Neural crest cell (in vitro differentiated cells): ENCODE data around the gene UMOD. TPM values are rescaled to one million over a fixed set of nuclear protein-coding genes. Genes with fewer than 3 reads are reported as not detected.

Experiments
- DNase-seq: peaks from one replicate; pipeline ENCODE4 v3.0.0; 2021; ENCODE audit warnings: low read depth, mixed read lengths, low spot score
- H3K27ac Mint-ChIP-seq: one replicate; pipeline ENCODE4 v1.8.0; 2021; ENCODE audit warnings: mild to moderate bottlenecking, mixed read lengths; ENCODE audit not compliant: unreplicated experiment
- H3K27me3 Mint-ChIP-seq: 2 replicates; pipeline ENCODE4 v1.8.0; 2021; ENCODE audit warnings: low read depth, mild to moderate bottlenecking, mixed read lengths
- H3K36me3 Mint-ChIP-seq: 2 replicates; pipeline ENCODE4 v1.8.0; 2021; ENCODE audit warnings: low read depth, mild to moderate bottlenecking, mixed read lengths
- H3K4me1 Mint-ChIP-seq: 2 replicates; pipeline ENCODE4 v1.8.0; 2021; ENCODE audit warnings: mixed read lengths
- H3K4me3 Mint-ChIP-seq: one replicate; pipeline ENCODE4 v1.8.0; 2021; ENCODE audit warnings: mild to moderate bottlenecking, mixed read lengths
- H3K9me3 Mint-ChIP-seq: 2 replicates; pipeline ENCODE4 v1.8.0; 2021; ENCODE audit warnings: mixed read lengths
- total RNA-seq: library from RNA; stranded (reverse); gene quantifications from 2 replicates; pipeline ENCODE4 v1.2.1, GENCODE V29; 2021
- TF ChIP-seq, protein P1 (sequence below): fragments of 200-600 bp; sonication (generic); conservative IDR thresholded peaks from 2 replicates; pipeline ENCODE4 v1.5.0; 2021; ENCODE audit warnings: antibody characterized with exemption, mild to moderate bottlenecking

UMOD gene
- total RNA-seq, 1 donor from 2014 or later, result not detected

DNA sequence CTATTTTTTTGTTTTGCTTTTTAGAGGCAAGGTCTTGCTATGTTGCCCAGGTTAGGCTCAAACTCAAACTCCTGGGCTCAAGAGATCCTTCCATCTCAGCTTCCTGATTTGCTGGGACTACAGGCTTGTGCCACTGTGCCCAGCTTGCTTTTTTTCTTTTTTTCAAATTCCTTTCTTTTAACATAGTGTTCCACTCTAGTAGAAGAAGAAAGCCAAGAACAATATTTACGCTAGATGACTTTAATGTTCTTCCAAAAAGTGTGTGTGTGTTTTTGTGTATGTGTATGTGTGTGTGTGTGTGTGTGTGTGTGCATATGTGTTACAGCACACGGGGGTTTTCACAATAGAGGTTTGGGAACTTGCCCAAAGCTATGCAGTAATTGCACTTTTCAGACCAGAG is 10.7 kb upstream of the UMOD start:
- DNase-seq, result no peak
- Mint-ChIP-seq H3K36me3 (no peaks in the 10 kb centered on the region), H3K9me3 (no peaks in the 10 kb centered on the region), H3K27me3 (peaks cover 70% of the 10 kb centered on the region), H3K4me3 (no peak overlapping the region), H3K4me1 (no peaks in the 10 kb centered on the region), H3K27ac (no peak overlapping the region)
- TF ChIP-seq, protein P1, sequence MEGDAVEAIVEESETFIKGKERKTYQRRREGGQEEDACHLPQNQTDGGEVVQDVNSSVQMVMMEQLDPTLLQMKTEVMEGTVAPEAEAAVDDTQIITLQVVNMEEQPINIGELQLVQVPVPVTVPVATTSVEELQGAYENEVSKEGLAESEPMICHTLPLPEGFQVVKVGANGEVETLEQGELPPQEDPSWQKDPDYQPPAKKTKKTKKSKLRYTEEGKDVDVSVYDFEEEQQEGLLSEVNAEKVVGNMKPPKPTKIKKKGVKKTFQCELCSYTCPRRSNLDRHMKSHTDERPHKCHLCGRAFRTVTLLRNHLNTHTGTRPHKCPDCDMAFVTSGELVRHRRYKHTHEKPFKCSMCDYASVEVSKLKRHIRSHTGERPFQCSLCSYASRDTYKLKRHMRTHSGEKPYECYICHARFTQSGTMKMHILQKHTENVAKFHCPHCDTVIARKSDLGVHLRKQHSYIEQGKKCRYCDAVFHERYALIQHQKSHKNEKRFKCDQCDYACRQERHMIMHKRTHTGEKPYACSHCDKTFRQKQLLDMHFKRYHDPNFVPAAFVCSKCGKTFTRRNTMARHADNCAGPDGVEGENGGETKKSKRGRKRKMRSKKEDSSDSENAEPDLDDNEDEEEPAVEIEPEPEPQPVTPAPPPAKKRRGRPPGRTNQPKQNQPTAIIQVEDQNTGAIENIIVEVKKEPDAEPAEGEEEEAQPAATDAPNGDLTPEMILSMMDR, result no peak

DNA sequence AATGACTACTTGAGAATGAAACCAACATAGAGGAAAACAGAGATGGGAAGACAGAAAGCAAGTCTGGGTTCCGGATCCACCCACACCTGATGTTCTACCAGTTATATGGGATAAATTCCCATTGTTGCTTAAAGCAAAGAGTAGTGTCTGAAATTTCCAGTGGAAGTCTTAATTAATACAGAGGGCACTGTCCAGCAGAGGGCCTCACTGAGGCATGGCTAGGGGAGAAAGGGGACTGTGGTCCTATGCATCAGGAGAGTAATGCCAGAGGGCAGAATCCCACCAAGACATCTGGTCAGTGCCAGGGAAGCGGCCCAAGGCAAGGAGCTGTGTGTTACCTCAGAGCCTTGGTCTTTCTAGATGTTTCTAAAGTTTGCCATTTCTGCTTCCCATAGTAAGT is 7.5 kb upstream of the UMOD start:
- Mint-ChIP-seq H3K4me1 (no peaks in the 10 kb centered on the region), H3K36me3 (no peaks in the 10 kb centered on the region), H3K27me3 (peaks cover 72% of the 10 kb centered on the region), H3K4me3 (no peak overlapping the region), H3K27ac (no peak overlapping the region), H3K9me3 (peaks cover 7% of the 10 kb centered on the region)
- peak; percentile 32 for DNase-seq
- TF ChIP-seq, protein P1, result peak; percentile 49

DNA sequence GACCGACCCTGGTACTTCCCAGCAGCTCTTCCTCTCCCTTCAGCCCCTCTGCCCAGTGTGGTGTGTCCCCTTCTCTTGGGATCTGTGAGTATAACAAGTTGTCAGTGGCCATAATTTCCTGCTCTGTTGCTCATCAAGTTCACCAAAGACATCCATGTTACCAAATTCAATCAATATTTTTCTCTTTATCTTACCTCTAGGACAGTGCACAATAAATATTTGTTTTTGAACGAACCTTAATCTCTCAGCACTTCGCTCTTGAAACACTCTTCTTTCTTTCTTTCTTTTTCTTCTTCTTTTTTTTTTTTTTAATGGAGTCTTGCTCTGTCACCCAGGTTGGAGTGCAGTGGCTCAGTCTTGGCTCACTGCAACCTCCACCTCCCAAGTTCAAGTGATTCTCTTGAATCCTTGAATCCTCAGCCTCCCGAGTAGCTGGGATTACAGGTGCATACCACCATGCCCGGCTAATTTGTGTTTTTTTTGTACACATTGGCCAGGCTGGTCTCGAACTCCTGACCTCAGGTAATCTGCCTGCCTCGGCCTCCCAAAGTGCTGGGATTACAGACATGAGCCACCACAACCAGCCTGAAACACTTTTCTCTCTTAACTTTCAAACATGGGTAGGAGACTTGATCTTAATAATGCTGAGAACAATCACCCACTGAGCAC is 2.7 kb upstream of the UMOD start:
- H3K9me3 Mint-ChIP-seq, result peaks cover 7% of the 10 kb centered on the region
- no peak for DNase-seq
- H3K27me3 Mint-ChIP-seq, result peaks cover 73% of the 10 kb centered on the region
- H3K4me3 Mint-ChIP-seq, result no peak overlapping the region
- peaks cover 8% of the 10 kb centered on the region for H3K4me1 Mint-ChIP-seq
- no peak overlapping the region for H3K27ac Mint-ChIP-seq
- no peaks in the 10 kb centered on the region for H3K36me3 Mint-ChIP-seq
- TF ChIP-seq, protein P1, result no peak

DNA sequence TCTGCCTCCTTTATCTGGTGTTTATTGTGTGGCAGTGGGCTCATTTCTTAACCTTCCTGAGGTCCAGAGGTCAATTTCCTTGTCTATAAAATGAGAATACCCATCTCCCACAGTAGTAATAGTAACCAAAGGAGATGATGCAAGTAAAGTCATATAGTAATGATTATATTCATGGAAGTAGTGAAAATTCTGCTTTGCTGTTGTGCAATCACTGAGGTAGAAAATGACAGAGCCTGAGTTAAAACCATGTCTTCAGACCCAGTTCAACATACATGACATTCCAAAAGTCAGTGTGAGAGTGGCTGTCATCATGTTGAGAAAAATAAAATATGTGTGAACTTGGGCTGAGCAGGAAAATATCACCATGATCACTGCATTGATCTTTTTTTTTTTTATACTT is 864 bp upstream of the UMOD start:
- Mint-ChIP-seq H3K27me3 (peaks cover 60% of the 10 kb centered on the region), H3K9me3 (peaks cover 7% of the 10 kb centered on the region), H3K36me3 (no peaks in the 10 kb centered on the region), H3K4me3 (no peak overlapping the region), H3K4me1 (peaks cover 8% of the 10 kb centered on the region), H3K27ac (no peak overlapping the region)
- TF ChIP-seq, protein P1, result no peak
- no peak for DNase-seq

DNA sequence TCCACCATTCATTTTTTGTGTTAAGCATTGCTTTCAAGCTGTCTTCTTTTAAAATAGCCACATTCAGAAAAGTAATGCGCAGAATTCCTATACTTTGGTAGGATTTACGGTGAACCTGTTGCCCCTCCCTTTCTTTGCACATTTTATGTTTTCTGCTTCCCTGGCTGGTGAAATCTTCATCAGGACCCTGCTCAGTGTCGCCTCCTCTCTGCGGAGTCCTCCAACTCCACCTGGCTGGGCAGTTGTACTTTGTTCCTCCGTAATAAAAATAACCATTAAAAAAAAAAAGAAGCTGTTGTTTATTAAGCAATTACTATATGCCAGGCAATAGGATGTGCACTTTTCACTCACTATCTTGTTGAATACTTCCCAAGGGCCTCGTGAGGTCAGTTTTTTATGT is 2.9 kb downstream of the UMOD start:
- DNase-seq, result no peak
- Mint-ChIP-seq H3K27ac (no peak overlapping the region), H3K27me3 (peaks cover 38% of the 10 kb centered on the region), H3K4me3 (no peak overlapping the region), H3K36me3 (no peaks in the 10 kb centered on the region), H3K9me3 (no peaks in the 10 kb centered on the region), H3K4me1 (peaks cover 8% of the 10 kb centered on the region)
- TF ChIP-seq, protein P1, result peak; percentile 25
